ENCODE measurements around the gene TMEM108. TPM values are rescaled to one million over a fixed set of nuclear protein-coding genes. Genes with fewer than 3 reads are reported as not detected.

The TMEM108 gene
- total and polyA plus RNA-seq, 11 donors, result 0.14 to 2.8 (median 0.57) TPM

- no peak for TF ChIP-seq POLR2A (IDR thresholded peaks at IDR 0.05)
- TF ChIP-seq, protein P1, sequence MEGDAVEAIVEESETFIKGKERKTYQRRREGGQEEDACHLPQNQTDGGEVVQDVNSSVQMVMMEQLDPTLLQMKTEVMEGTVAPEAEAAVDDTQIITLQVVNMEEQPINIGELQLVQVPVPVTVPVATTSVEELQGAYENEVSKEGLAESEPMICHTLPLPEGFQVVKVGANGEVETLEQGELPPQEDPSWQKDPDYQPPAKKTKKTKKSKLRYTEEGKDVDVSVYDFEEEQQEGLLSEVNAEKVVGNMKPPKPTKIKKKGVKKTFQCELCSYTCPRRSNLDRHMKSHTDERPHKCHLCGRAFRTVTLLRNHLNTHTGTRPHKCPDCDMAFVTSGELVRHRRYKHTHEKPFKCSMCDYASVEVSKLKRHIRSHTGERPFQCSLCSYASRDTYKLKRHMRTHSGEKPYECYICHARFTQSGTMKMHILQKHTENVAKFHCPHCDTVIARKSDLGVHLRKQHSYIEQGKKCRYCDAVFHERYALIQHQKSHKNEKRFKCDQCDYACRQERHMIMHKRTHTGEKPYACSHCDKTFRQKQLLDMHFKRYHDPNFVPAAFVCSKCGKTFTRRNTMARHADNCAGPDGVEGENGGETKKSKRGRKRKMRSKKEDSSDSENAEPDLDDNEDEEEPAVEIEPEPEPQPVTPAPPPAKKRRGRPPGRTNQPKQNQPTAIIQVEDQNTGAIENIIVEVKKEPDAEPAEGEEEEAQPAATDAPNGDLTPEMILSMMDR (IDR thresholded peaks at IDR 0.05), result no peak
- Histone ChIP-seq H3K36me3 (no peaks in the 10 kb centered on the region), H3K4me1 (peaks cover 0 to 14% (median 0%) of the 10 kb centered on the region in 12 donors), H3K9me3 (no peaks in the 10 kb centered on the region), H3K4me3 (no peak overlapping the region), H3K27ac (no peak overlapping the region), H3K27me3 (no peaks in the 10 kb centered on the region)
- ATAC-seq, result peak; percentile 26 to 53 (median 44)
- WGBS, 4 donors, result 28 to 49% (median 31%) methylated on average over 2 of the region's 2 CpGs
- DNase-seq, result no peak
- intact Hi-C loops (cut with DNase I), result no loop called here
Measured at GRCh38 chr3:133191818-133192217, 153.6 kb downstream of the TMEM108 start.

DNA sequence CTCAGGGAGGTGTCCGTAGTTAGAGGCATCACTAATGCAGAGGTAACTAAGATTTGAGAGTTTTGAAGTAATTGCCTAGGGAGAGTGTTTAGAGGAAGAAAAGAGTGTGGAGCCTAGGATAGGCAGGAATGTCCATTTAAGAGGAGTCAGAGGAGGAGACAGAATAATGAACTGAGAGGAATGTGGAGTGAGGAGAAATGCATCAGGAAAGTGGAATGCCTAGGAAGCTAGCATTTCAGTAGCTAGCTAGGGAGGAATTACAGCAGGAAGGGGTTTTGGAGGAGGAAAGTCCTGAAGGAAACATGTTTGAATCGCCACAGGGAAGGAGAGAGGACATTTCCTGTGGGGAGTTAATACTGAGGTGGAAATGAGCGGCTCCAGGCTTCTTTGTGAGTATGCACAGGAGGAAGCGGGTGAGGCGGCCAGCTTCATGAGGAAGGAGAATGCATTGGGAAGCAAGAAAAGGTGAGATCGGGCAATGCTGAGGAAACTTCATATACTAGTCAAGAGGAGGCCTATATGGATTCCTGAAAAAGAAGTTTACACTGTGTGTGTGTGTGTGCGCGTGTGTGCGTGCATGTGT is 154.3 kb downstream of the TMEM108 start:
- Histone ChIP-seq H3K9me3 (no peaks in the 10 kb centered on the region), H3K4me1 (peaks cover 0 to 14% (median 0%) of the 10 kb centered on the region in 12 donors), H3K27ac (no peak overlapping the region), H3K36me3 (no peaks in the 10 kb centered on the region), H3K4me3 (no peak overlapping the region), H3K27me3 (no peaks in the 10 kb centered on the region)
- WGBS, 4 donors, result 68 to 74% (median 73%) methylated on average over 9 of the region's 9 CpGs
- TF ChIP-seq, protein P1 (IDR thresholded peaks at IDR 0.05), result no peak
- TF ChIP-seq POLR2A (IDR thresholded peaks at IDR 0.05), result no peak
- intact Hi-C loops (cut with DNase I), result no loop called here
- DNase-seq (no peak), ATAC-seq (no peak)

GRCh38 chr3:133192967-133193366 is 154.8 kb downstream of the TMEM108 start:
- no peak for TF ChIP-seq POLR2A (IDR thresholded peaks at IDR 0.05)
- TF ChIP-seq, protein P1 (IDR thresholded peaks at IDR 0.05), result no peak
- intact Hi-C loops (cut with DNase I), result no loop called here
- H3K27ac ChIP-seq, result no peak overlapping the region
- no peaks in the 10 kb centered on the region for H3K27me3 ChIP-seq
- ATAC-seq (no peak), DNase-seq (no peak)
- H3K4me3 ChIP-seq, result no peak overlapping the region
- peaks cover 0 to 14% (median 0%) of the 10 kb centered on the region in 12 donors for H3K4me1 ChIP-seq
- H3K36me3 ChIP-seq, result no peaks in the 10 kb centered on the region
- H3K9me3 ChIP-seq, result no peaks in the 10 kb centered on the region

GRCh38 chr3:133196527-133196926 is 158.3 kb downstream of the TMEM108 start:
- no peak for ATAC-seq
- no peak for DNase-seq
- WGBS, 4 donors, result 75 to 98% (median 88%) methylated on average over 3 of the region's 3 CpGs
- intact Hi-C loops (cut with DNase I), result no loop called here
- peaks cover 0 to 20% (median 0%) of the 10 kb centered on the region in 12 donors for H3K9me3 ChIP-seq
- H3K27ac ChIP-seq, result no peak overlapping the region
- H3K4me1 ChIP-seq, result peaks cover 0 to 14% (median 0%) of the 10 kb centered on the region in 12 donors
- H3K4me3 ChIP-seq, result no peak overlapping the region
- TF ChIP-seq, protein P1 (IDR thresholded peaks at IDR 0.05), result no peak
- TF ChIP-seq POLR2A (IDR thresholded peaks at IDR 0.05), result no peak
- H3K36me3 ChIP-seq, result no peaks in the 10 kb centered on the region
- H3K27me3 ChIP-seq, result no peaks in the 10 kb centered on the region

All from heart left ventricle (tissue), 16 donors.